PC-3 (cell line): Measurements from ENCODE around the gene WDR46.

Experiments
- EZH2 ChIP-seq: fragments of 300-600 bp; sonication (generic); IDR thresholded peaks from one replicate; pipeline ENCODE4 v1.6.1; 2017; ENCODE audit warnings: antibody characterized with exemption, mild to moderate bottlenecking, low read length; ENCODE audit not compliant: unreplicated experiment
- TF ChIP-seq, protein P1 (sequence below): fragments of 300-600 bp; sonication (generic); conservative IDR thresholded peaks from 2 replicates; pipeline ENCODE4 v1.5.1; 2017; ENCODE audit warnings: antibody characterized with exemption, low read depth, mild to moderate bottlenecking, low read length

- TF ChIP-seq, protein P1, sequence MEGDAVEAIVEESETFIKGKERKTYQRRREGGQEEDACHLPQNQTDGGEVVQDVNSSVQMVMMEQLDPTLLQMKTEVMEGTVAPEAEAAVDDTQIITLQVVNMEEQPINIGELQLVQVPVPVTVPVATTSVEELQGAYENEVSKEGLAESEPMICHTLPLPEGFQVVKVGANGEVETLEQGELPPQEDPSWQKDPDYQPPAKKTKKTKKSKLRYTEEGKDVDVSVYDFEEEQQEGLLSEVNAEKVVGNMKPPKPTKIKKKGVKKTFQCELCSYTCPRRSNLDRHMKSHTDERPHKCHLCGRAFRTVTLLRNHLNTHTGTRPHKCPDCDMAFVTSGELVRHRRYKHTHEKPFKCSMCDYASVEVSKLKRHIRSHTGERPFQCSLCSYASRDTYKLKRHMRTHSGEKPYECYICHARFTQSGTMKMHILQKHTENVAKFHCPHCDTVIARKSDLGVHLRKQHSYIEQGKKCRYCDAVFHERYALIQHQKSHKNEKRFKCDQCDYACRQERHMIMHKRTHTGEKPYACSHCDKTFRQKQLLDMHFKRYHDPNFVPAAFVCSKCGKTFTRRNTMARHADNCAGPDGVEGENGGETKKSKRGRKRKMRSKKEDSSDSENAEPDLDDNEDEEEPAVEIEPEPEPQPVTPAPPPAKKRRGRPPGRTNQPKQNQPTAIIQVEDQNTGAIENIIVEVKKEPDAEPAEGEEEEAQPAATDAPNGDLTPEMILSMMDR, result no peak
- no peak for TF ChIP-seq EZH2
Observed at GRCh38 chr6:33237741-33238140, 51.3 kb downstream of the WDR46 start.
